ENCODE measurements around the gene OLIG3. TPM values are rescaled to one million over a fixed set of nuclear protein-coding genes. Genes with fewer than 3 reads are reported as not detected.

OLIG3 gene
- total RNA-seq (under 1 TPM in 1 of 2 donors, not detected in 1; 0.12 TPM), total RNA-seq (0 reads per million in 2 donors)

DNA sequence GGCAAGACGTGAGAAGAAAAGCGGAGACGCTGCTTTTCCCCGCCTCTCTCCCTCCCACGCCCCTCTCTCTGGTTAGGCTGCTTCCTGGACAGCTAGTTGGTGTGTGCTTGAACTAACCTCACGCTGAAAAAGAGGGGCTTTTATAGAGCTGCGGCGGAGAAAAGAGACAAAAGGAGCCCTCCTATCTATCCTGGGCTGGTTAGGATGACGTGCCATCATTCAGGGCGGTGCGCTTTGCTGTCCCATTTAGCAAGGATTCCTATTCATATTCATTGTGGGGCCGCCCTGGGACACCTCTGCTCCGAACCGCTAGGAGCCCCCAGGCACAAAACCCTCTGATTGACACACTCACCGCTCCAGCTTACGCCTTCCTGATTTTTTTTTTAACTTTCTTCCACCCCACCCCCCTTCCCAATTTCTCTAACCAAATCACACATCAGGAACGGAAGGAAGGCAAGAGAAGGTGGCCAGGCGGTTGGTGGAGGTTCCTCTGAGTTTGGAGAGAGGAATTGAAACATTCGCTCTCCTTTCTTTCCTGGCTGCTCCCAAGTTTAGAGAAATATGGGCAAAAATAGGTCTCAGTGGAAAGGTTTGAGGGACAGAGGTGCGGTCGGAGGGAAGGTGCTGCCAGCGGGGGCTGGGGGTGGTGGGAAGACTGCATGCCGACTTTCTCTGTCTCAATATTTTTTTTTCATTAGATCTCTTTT lies at the start of gene OLIG3:
Gene OLIG3 (minus strand): TSS at position 114 of the 707 bp plus-strand sequence. CDS start 224 bp downstream, outside the sequence.
- no peak for DNase-seq
- ATAC-seq: peak; percentile 16
- H3K9me3 ChIP-seq (ENCODE audit: control insufficient read depth, low read length, poor library complexity, severe bottlenecking): no peaks in the 10 kb centered on the region

DNA sequence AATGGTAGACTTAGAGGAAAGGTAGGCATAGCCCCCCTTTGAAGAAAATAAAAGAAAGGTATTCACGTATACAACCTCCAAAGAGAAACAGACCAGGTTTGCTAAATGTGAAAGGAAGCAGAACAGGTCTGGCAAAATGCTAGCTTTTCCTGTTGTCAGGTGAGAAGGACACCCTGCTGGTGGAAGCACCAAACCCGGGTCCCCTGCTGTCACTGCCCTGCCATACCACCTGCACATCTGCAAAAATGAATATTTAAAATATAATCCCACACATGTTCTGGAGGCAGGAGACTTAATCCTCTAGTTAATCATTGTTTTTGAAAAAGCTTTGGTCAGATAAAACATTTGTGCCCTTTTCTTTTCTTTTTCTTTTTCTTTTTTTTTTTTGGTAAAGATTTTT lies 48.9 kb upstream of the OLIG3 start:
- no peak overlapping the region for H3K27ac Mint-ChIP-seq
- peaks cover under 1% of the 10 kb centered on the region for H3K36me3 Mint-ChIP-seq (ENCODE audit: low read depth)
- ATAC-seq (no peak), DNase-seq (no peak)
- H3K27me3 Mint-ChIP-seq: peaks cover 16% of the 10 kb centered on the region
- peaks cover 6% of the 10 kb centered on the region for H3K4me1 Mint-ChIP-seq
- no peaks in the 10 kb centered on the region for H3K9me3 ChIP-seq (ENCODE audit: control insufficient read depth, low read length, poor library complexity, severe bottlenecking)
- H3K4me3 Mint-ChIP-seq: no peak overlapping the region

More for the DNA sequence above, at the start of gene OLIG3:
- H3K27me3 Mint-ChIP-seq: peaks cover 92% of the 10 kb centered on the region
- H3K4me3 Mint-ChIP-seq: peak within 1 kb of the TSS; percentile 63
- peak within 1 kb of the TSS; percentile 51 for H3K27ac Mint-ChIP-seq
- H3K36me3 Mint-ChIP-seq (ENCODE audit: low read depth): peaks cover 7% of the 10 kb centered on the region
- peaks cover 33% of the 10 kb centered on the region for H3K4me1 Mint-ChIP-seq

DNA sequence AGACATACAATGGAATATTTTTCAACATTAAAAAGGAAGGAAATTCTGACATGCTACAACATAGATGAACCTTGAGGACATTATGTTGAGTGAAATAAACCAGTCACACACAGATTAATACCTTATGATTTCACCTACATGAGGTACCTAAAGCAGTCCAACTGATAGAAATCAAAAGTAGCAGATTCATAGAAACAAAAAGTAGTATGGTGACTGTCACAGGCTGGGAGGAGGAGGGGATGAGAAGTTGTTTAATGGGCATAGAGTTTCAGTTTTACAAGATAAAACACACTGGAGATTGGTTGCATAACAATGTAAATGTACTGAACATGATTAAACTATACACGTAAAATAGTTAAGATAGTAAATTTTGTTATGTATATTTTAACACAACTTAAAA lies 48.5 kb upstream of the OLIG3 start:
- DNase-seq (no peak), ATAC-seq (no peak)
- peaks cover 14% of the 10 kb centered on the region for H3K27me3 Mint-ChIP-seq
- peaks cover 6% of the 10 kb centered on the region for H3K4me1 Mint-ChIP-seq
- no peak overlapping the region for H3K27ac Mint-ChIP-seq
- H3K36me3 Mint-ChIP-seq (ENCODE audit: low read depth): no peaks in the 10 kb centered on the region
- no peaks in the 10 kb centered on the region for H3K9me3 ChIP-seq (ENCODE audit: control insufficient read depth, low read length, poor library complexity, severe bottlenecking)
- H3K4me3 Mint-ChIP-seq: no peak overlapping the region

DNA sequence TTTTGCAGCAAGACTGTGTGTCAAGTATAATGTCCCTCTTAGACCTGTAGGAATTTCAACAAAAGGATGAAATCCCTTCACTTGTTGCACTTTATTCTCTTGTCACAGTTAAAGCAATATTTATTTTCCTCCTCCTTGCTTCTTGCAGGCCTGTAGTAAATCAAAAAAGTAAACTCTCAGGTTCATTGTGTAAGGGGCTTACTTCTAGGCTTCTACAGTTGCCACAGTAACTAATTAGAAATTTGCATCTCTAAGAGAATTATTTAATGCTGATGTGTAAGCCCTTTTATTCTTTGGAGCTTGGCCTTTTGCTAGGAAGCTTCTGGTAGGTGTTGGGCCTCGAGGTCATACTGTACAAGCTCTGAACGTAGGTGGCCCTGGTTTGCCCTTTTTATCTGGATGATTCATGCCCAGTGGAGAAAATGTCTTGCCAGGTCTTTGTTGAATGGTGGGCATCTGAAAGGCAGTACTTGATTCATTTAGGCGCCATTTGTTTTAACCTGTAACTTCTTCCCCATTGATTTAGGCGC lies 47.4 kb upstream of the OLIG3 start:
- Mint-ChIP-seq H3K4me3 (no peak overlapping the region), H3K27me3 (peaks cover 14% of the 10 kb centered on the region), H3K27ac (no peak overlapping the region), H3K36me3 (ENCODE audit: low read depth) (no peaks in the 10 kb centered on the region), H3K4me1 (peaks cover 6% of the 10 kb centered on the region)
- ATAC-seq (no peak), DNase-seq (no peak)
- H3K9me3 ChIP-seq (ENCODE audit: control insufficient read depth, low read length, poor library complexity, severe bottlenecking): no peaks in the 10 kb centered on the region

DNA sequence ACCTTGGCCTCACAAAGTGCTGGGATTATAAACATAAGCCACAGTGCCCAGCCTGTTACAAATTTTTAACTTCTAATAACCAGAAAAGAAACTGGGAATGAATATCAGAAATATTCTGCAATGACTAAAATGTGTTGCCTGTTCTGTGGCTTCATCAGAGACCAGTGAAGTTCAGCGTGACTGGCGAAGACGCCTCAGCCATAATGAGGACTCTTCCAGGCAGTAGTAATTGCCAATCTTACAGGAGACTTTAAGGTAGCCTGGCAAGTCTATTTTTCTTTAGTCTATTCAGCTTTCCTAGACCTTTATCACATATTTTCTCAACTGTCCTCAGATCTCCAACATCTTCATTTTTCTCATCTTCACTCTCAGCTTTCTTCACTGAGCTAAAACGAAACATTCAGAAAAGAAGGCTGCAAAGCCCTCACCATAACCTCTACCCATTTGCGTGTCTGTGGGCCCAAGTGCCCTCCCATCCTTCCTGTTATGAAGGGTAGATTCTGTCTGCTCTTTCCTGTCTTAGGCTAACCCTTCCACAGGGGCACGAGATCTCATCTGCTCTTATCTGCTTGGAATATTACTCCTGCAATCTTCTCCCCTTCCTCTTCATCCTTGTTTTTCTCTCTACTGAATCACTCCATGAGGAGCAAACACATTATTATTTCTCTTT lies 42.0 kb upstream of the OLIG3 start:
- ATAC-seq (peak; percentile 99), DNase-seq (peak in 1 of 3 donors; percentile 8)
- no peaks in the 10 kb centered on the region for H3K36me3 Mint-ChIP-seq (ENCODE audit: low read depth)
- H3K9me3 ChIP-seq (ENCODE audit: control insufficient read depth, low read length, poor library complexity, severe bottlenecking): no peaks in the 10 kb centered on the region
- peaks cover 4% of the 10 kb centered on the region for H3K27me3 Mint-ChIP-seq
- H3K4me3 Mint-ChIP-seq: no peak overlapping the region
- no peaks in the 10 kb centered on the region for H3K4me1 Mint-ChIP-seq
- no peak overlapping the region for H3K27ac Mint-ChIP-seq

DNA sequence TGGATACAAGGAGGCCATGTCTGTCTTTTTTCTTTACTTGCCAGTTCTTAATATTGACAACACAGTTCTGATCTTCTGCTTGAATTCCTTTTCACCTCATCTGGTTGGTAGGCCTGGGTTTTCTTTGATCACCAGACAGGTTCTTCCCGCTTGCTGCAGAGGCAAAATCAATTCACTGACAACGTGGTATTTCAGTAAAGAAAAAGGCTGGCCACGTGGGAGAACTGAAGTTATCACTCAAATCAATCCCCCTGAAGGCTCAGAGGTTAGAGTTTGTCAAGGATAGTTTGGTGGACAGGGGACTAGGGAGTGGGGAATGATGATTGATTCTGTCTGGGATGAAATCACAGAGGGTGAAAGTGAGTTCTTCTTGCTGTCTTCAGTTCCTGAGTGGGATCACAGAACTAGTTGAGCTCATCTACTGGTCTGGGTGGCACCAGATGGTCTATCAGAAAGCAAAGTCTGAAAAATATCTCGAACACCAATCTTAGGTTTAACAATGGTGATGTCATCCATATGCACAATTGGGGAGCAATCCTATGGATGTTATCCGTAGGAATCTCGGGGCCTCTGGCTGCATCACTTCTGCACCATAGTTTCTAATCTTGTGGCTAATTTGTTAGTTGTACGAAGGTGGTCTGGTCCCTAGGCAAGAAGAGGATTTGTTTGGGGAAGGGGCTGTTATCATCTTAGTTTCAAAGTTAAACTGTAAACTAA lies 37.3 kb upstream of the OLIG3 start:
- no peak for ATAC-seq

DNA sequence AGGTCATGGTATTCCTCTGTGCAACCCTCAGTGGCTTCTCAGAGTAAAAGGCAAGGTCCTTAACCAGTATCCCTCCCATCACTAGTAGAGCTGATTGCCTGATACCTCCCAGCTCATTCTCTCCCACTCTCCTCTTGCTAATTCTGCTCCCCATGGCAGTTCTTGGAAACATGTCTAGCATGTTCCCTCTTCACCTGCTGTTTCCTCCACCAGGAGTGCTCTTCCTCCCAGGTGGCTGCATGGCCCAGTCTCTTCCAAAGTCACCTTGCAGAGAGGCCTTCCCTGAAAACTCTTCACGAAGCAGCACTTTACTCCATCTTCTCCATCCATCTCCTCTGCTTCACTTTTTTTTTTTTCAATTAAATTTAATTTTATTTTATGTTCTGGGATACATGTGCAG lies 36.2 kb upstream of the OLIG3 start:
- ATAC-seq: no peak
- H3K36me3 Mint-ChIP-seq (ENCODE audit: low read depth): peaks cover 2% of the 10 kb centered on the region
- peaks cover 10% of the 10 kb centered on the region for H3K27me3 Mint-ChIP-seq
- no peak overlapping the region for H3K27ac Mint-ChIP-seq
- no peak overlapping the region for H3K4me3 Mint-ChIP-seq
- no peaks in the 10 kb centered on the region for H3K9me3 ChIP-seq (ENCODE audit: control insufficient read depth, low read length, poor library complexity, severe bottlenecking)
- H3K4me1 Mint-ChIP-seq: peaks cover 2% of the 10 kb centered on the region
- DNase-seq: no peak

More for the DNA sequence above, 37.3 kb upstream of the OLIG3 start:
- Mint-ChIP-seq H3K4me1 (peaks cover 2% of the 10 kb centered on the region), H3K36me3 (ENCODE audit: low read depth) (peaks cover 2% of the 10 kb centered on the region), H3K27ac (no peak overlapping the region), H3K4me3 (no peak overlapping the region), H3K27me3 (peaks cover 10% of the 10 kb centered on the region)
- H3K9me3 ChIP-seq (ENCODE audit: control insufficient read depth, low read length, poor library complexity, severe bottlenecking): no peaks in the 10 kb centered on the region
- DNase-seq: no peak

DNA sequence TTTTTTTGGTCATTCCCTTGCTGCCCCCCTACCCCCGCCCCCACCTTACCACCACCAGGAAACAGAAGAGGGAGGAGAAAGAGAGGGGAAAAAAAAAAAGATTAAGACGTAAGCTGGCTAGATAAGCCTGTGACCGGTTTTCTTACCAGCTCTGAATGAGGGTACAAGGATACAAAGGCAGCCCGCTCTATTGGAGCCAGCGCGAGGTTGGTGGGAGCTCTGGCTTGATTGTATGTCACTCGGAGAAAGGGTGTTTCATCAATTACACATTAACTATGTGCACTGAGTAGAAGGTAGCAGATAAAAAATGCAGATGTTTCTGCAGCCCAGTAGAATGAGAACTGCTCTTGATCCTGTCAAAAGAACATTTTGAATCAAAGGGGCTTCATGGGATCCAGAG lies 28.6 kb upstream of the OLIG3 start:
- H3K4me3 Mint-ChIP-seq: no peak overlapping the region

DNA sequence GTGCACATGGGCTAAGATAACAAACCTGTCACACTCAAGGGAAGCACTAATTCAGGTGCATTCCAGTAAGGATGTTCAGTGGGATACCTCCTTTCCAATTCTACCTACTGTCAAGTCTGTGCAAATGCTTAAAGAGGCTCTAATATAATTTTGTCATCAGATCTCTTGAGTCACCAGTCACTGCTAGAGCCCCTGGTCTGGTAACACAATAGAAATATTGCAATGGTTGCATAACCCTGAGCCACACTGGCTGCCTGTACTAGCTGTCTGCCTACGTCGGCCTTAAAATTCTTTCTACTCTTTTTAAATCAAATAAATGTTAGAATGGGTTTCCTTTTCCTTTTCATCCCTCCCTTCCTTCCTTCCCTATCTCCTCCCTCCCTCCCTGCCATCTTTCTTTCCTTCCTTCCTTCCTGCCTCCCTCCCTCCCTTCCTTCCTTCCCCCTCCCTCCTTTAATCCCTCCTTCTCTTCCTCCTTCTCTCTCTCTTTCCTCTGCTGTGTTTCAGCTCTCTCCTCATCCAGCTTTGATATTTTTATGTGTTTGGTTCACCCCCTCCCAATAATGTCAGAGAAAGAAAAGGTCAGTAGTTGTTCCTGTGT lies 28.1 kb upstream of the OLIG3 start:
- H3K9me3 ChIP-seq (ENCODE audit: control insufficient read depth, low read length, poor library complexity, severe bottlenecking): peaks cover 2% of the 10 kb centered on the region
- DNase-seq (no peak), ATAC-seq (no peak)
- no peaks in the 10 kb centered on the region for H3K36me3 Mint-ChIP-seq (ENCODE audit: low read depth)
- peaks cover 22% of the 10 kb centered on the region for H3K27me3 Mint-ChIP-seq
- no peak overlapping the region for H3K27ac Mint-ChIP-seq
- peaks cover 5% of the 10 kb centered on the region for H3K4me1 Mint-ChIP-seq
- no peak overlapping the region for H3K4me3 Mint-ChIP-seq

More for the DNA sequence above, 28.6 kb upstream of the OLIG3 start:
- peaks cover 5% of the 10 kb centered on the region for H3K4me1 Mint-ChIP-seq
- no peak overlapping the region for H3K27ac Mint-ChIP-seq
- DNase-seq (no peak), ATAC-seq (no peak)
- no peaks in the 10 kb centered on the region for H3K36me3 Mint-ChIP-seq (ENCODE audit: low read depth)
- peaks cover 16% of the 10 kb centered on the region for H3K27me3 Mint-ChIP-seq
- peaks cover 2% of the 10 kb centered on the region for H3K9me3 ChIP-seq (ENCODE audit: control insufficient read depth, low read length, poor library complexity, severe bottlenecking)

DNA sequence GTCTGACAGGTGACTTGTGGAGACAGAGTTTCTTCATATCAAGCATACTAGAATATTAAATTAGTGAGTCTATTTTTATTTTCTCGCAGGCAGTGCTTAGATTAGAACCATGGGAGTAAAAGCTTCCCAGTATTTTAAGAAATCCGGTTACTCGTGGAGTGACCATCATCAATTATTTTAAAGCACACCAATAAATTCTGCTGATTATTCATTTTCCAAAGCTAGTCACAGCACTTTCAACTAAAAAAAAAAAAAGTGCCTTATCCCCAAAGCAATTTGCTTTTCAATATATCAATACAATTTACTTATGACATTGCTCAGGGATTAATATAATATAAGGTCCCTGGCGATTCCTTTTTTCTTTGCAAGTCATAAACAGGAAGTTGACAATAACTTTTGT lies 26.3 kb upstream of the OLIG3 start:
- no peaks in the 10 kb centered on the region for H3K36me3 Mint-ChIP-seq (ENCODE audit: low read depth)
- H3K4me1 Mint-ChIP-seq: peaks cover 8% of the 10 kb centered on the region
- H3K27me3 Mint-ChIP-seq: peaks cover 39% of the 10 kb centered on the region
- no peak overlapping the region for H3K27ac Mint-ChIP-seq
- peaks cover 2% of the 10 kb centered on the region for H3K9me3 ChIP-seq (ENCODE audit: control insufficient read depth, low read length, poor library complexity, severe bottlenecking)
- H3K4me3 Mint-ChIP-seq: no peak overlapping the region
- ATAC-seq: no peak
- DNase-seq: no peak

DNA sequence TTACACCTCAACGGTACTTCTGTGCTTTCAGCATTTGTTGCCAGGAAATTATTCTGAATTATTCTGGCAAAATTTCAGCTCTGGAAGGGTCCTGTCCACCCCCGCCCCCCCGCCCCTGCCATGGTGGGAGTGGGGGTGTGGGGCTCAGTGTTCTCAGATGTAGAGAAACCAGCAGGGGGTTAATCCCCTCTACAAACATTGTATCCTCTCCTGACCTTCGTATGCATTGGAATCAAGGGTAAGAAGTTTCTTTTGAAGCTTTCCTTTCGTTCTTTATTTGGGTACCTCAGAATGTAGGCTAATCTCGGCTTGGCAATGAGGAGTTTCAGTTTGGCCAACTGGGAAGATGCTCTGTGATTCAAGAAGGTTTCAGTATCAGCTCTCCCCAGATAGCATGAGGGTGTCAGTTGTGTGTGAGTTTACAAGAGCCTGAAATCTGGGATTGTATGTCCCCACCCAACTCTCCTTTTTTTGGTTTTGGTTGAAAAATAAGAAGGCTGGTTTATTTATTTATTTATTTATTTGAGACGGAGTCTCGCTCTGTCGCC lies 25.5 kb upstream of the OLIG3 start:
- ATAC-seq (no peak), DNase-seq (no peak)
- H3K27me3 Mint-ChIP-seq: peaks cover 47% of the 10 kb centered on the region
- peaks cover 2% of the 10 kb centered on the region for H3K9me3 ChIP-seq (ENCODE audit: control insufficient read depth, low read length, poor library complexity, severe bottlenecking)
- H3K27ac Mint-ChIP-seq: no peak overlapping the region
- no peaks in the 10 kb centered on the region for H3K36me3 Mint-ChIP-seq (ENCODE audit: low read depth)
- peaks cover 8% of the 10 kb centered on the region for H3K4me1 Mint-ChIP-seq
- H3K4me3 Mint-ChIP-seq: no peak overlapping the region

DNA sequence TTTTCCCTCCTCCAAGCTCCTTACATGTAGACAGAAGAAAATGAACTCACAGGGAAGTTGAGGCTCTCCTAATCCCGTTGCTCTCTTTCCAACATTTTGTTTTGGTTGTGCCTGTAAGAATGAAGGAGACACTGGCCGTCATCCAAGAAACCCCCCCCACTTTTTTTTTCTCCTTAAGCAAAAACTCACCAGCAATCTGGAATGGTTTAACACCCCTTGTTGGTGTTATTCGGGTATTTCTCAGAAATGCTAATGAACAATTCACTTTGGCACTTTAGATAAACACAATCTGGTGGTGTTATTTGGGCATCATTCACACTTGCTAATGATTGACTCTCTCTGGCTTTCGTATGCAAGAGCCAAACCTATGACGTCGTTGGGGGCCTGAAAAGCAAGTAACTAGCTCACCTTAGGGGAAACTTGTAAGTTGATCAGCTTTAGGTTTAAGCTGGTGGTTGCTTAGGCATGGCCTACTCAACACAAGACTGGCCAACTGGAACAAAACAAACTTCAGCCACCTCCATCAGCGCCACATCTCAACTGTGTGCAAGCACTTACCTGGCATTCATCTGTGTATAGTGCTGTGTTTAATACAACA lies 24.3 kb upstream of the OLIG3 start:
- ATAC-seq: no peak

More for the DNA sequence above, 24.3 kb upstream of the OLIG3 start:
- Mint-ChIP-seq H3K4me1 (peaks cover 8% of the 10 kb centered on the region), H3K27ac (no peak overlapping the region), H3K36me3 (ENCODE audit: low read depth) (no peaks in the 10 kb centered on the region), H3K27me3 (peaks cover 53% of the 10 kb centered on the region), H3K4me3 (no peak overlapping the region)
- DNase-seq: no peak
- H3K9me3 ChIP-seq (ENCODE audit: control insufficient read depth, low read length, poor library complexity, severe bottlenecking): peaks cover 2% of the 10 kb centered on the region
